HepG2 (cell line): ENCODE measurements around the gene SLC17A5. TPM values are rescaled to one million over a fixed set of nuclear protein-coding genes. Genes with fewer than 3 reads are reported as not detected.
A peak's percentile ranks its signal among the peaks of the same experiment; 100 is the strongest.

Experiments
- CEBPB ChIP-seq: IDR thresholded peaks from 2 replicates; pipeline ENCODE4 v1.6.1; 2011; ENCODE audit warnings: low read depth, low read length, improper control_type of control experiment, borderline replicate concordance
- CTCF ChIP-seq: sonication (generic); formaldehyde crosslinking; IDR thresholded peaks from 2 replicates; pipeline ENCODE4 v1.5.0; 2020; ENCODE audit warnings: mild to moderate bottlenecking, missing genetic modification reagents, moderate library complexity
- FOSL2 ChIP-seq: sonication (generic); formaldehyde crosslinking; IDR thresholded peaks from 2 replicates; pipeline ENCODE4 v1.4.0; 2020; ENCODE audit warnings: missing genetic modification reagents
- GABPA ChIP-seq, 2 experiments: IDR thresholded peaks; 2 replicates each; pipeline ENCODE4 v1.6.1; 2011 to 2016; ENCODE audit warnings: low read depth in 2 of 2, low read length in 1 of 2, missing biosample characterization in 1 of 2, missing genetic modification characterization in 1 of 2
- HDAC6 ChIP-seq: fragments of 200-600 bp; sonication (generic); IDR thresholded peaks from 2 replicates; pipeline ENCODE4 v1.7.0; 2017; ENCODE audit warnings: mild to moderate bottlenecking, antibody characterized with exemption, low read length, low read depth
- SAP130 ChIP-seq: IDR thresholded peaks from 2 replicates; pipeline ENCODE4 v1.6.1; 2016; ENCODE audit warnings: low read depth
- SMAD9 ChIP-seq: sonication (generic); formaldehyde crosslinking; IDR thresholded peaks from 2 replicates; pipeline ENCODE4 v1.5.1; 2020; ENCODE audit warnings: mild to moderate bottlenecking, missing genetic modification reagents
- SPEN ChIP-seq: sonication (generic); formaldehyde crosslinking; IDR thresholded peaks from 2 replicates; pipeline ENCODE4 v1.5.1; 2020; ENCODE audit warnings: low read depth, mild to moderate bottlenecking, missing genetic modification reagents
- TFE3 ChIP-seq: IDR thresholded peaks from 2 replicates; pipeline ENCODE4 v1.6.1; 2016
- USF2 ChIP-seq, 2 experiments: sonication (generic) in 1 of 2; formaldehyde crosslinking in 1 of 2; IDR thresholded peaks; 2 replicates each; pipeline versions ENCODE4 v1.5.1 to v1.6.1; 2011 to 2020; ENCODE audit warnings: borderline replicate concordance in 1 of 2, low read depth in 1 of 2, low read length in 1 of 2, mild to moderate bottlenecking in 1 of 2, missing genetic modification reagents in 1 of 2, moderate library complexity in 1 of 2
- ZNF124 ChIP-seq: sonication (generic); formaldehyde crosslinking; IDR thresholded peaks from 2 replicates; pipeline ENCODE4 v1.4.0; 2020; ENCODE audit warnings: missing genetic modification reagents
- ZNF558 ChIP-seq: sonication (generic); formaldehyde crosslinking; IDR thresholded peaks from 2 replicates; pipeline ENCODE4 v1.9.0; 2022; ENCODE audit warnings: mild to moderate bottlenecking, missing genetic modification reagents, borderline replicate concordance
- ZNF7 ChIP-seq: IDR thresholded peaks from 2 replicates; pipeline ENCODE4 v1.6.1; 2016; ENCODE audit warnings: missing biosample characterization, missing genetic modification reagents
- polyA plus RNA-seq, 8 experiments: library from polyadenylated mRNA; depleted of rRNA in 3 of 8; stranded (reverse) in 7 of 8; unstranded in 1 of 8; fragments of >200 nt; fragmentation: Illumina TruSeq in 4 of 8; extraction: Trizol in 4 of 8; gene quantifications; 2 replicates each; pipeline versions ENCODE4 v1.2.1 to v1.2.3, GENCODE V29; 2011 to 2016; ENCODE audit warnings: low read depth in 4 of 8, missing spikeins in 1 of 8, mixed read lengths in 1 of 8; ENCODE audit not compliant: insufficient read depth in 1 of 8
- total RNA-seq, 5 experiments: library from RNA; depleted of rRNA; stranded (reverse); fragments of >200 nt; fragmentation: Illumina TruSeq; extraction: Trizol; gene quantifications; 2 replicates each; pipeline ENCODE4 v1.2.3, GENCODE V29; 2016; ENCODE audit warnings: low read depth in 1 of 5

Gene SLC17A5
- total and polyA plus RNA-seq, 2 of the 13 experiments (the other 11 are each of a cell fraction or from before 2014, with no cell fraction given), result 18.3 to 20.5 TPM

- no peak for TF ChIP-seq SPEN (CRISPR knock-in tag)
- TF ChIP-seq GABPA (IDR thresholded peaks at IDR 0.05; ENCODE audit: low read depth, low read length), result no peak
- peak; percentile 30; the same call in 1 of the 2 replicates for TF ChIP-seq GABPA (CRISPR knock-in tag; IDR thresholded peaks at IDR 0.05; ENCODE audit: low read depth)
- TF ChIP-seq USF2 (IDR thresholded peaks at IDR 0.05; ENCODE audit: low read depth, low read length), result peak; percentile 32; the same call in 1 of the 2 replicates
- TF ChIP-seq USF2 (CRISPR knock-in tag; IDR thresholded peaks at IDR 0.05; ENCODE audit: borderline replicate concordance), result peak; percentile 66; the same call in 1 of the 2 replicates
- no peak for TF ChIP-seq CEBPB
- TF ChIP-seq SMAD9 (CRISPR knock-in tag), result no peak
- TF ChIP-seq ZNF7 (CRISPR knock-in tag), result no peak
- TF ChIP-seq ZNF124 (CRISPR knock-in tag), result no peak
- TF ChIP-seq HDAC6, result no peak
- 0 out of 2 replicates have a peak, but pooled peaks have one; percentile 15 for TF ChIP-seq FOSL2 (CRISPR knock-in tag)
- peak; percentile 56 for TF ChIP-seq SAP130 (CRISPR knock-in tag)
- 0 out of 2 replicates have a peak, but pooled peaks have one; percentile 61 for TF ChIP-seq ZNF558 (CRISPR knock-in tag)
- TF ChIP-seq TFE3 (CRISPR knock-in tag), result peak; percentile 67; the same call in 1 of the 2 replicates
- peak; percentile 27 for TF ChIP-seq CTCF (CRISPR knock-in tag)
Observed at GRCh38 chr6:73652637-73653570, 888 bp downstream of the SLC17A5 start (continued).
